AG09319 (cell line): Measurements from ENCODE around the gene ZNF335.

Experiments
- DNase-seq: peaks from one replicate; pipeline ENCODE4 v3.0.0-alpha.2; 2010; ENCODE audit warnings: low read depth; ENCODE audit errors: extremely low read depth
- TF ChIP-seq, protein P1 (sequence below): IDR thresholded peaks from 2 replicates; pipeline ENCODE4 v1.5.1; 2011; ENCODE audit warnings: low read depth, mild to moderate bottlenecking, inconsistent platforms, low read length, moderate library complexity

The ZNF335 gene

DNA sequence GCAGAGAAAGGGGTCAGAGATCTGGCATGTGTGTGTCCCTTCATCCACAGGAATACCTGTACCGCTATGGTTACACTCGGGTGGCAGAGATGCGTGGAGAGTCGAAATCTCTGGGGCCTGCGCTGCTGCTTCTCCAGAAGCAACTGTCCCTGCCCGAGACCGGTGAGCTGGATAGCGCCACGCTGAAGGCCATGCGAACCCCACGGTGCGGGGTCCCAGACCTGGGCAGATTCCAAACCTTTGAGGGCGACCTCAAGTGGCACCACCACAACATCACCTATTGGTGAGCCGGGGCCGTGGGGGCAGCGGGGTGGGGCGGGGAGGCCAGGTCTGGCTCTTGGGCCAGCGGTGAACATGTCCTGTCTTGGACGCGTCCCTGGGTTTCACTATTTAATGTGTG lies 37.8 kb upstream of the ZNF335 start:
- TF ChIP-seq, protein P1, sequence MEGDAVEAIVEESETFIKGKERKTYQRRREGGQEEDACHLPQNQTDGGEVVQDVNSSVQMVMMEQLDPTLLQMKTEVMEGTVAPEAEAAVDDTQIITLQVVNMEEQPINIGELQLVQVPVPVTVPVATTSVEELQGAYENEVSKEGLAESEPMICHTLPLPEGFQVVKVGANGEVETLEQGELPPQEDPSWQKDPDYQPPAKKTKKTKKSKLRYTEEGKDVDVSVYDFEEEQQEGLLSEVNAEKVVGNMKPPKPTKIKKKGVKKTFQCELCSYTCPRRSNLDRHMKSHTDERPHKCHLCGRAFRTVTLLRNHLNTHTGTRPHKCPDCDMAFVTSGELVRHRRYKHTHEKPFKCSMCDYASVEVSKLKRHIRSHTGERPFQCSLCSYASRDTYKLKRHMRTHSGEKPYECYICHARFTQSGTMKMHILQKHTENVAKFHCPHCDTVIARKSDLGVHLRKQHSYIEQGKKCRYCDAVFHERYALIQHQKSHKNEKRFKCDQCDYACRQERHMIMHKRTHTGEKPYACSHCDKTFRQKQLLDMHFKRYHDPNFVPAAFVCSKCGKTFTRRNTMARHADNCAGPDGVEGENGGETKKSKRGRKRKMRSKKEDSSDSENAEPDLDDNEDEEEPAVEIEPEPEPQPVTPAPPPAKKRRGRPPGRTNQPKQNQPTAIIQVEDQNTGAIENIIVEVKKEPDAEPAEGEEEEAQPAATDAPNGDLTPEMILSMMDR, result no peak

DNA sequence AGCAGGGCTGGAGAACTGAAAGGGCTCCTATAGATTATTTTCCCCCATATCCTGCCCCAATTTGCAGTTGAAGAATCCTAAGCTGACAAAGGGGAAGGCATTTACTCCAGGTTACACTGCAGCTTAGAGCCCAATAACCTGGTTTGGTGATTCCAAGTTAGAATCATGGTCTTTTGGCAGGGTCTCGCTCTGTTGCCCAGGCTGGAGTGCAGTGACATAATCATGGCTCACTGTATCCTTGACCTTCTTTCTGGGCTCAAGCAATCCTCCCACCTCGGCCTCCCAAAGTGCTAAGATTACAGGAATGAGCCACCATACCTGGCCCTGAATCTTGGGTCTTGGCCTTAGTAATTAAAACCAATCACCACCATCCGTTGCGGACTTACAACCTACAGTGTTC lies 35.7 kb upstream of the ZNF335 start:
- DNase-seq, result no peak

More for the DNA sequence above, 37.8 kb upstream of the ZNF335 start:
- no peak for DNase-seq

DNA sequence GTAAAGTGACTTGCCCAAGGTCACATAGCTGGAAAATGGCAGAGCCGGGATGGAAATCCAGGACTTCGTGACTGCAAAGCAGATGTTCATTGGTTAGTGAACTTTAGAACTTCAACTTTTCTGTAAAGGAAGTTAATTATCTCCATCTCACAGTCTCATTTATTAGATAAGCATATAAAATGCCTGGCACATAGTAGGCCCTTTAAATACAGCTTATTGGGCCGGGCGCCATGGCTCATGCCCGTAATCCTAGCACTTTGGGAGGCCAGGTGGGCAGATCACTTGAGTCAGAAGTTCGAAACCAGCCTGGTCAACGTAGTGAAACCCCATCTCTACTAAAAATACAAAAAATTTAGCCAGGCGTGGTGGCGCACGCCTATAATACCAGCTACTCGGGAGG lies 35.0 kb upstream of the ZNF335 start:
- no peak for DNase-seq
- TF ChIP-seq, protein P1, result no peak

More for the DNA sequence above, 35.7 kb upstream of the ZNF335 start:
- TF ChIP-seq, protein P1, result no peak

DNA sequence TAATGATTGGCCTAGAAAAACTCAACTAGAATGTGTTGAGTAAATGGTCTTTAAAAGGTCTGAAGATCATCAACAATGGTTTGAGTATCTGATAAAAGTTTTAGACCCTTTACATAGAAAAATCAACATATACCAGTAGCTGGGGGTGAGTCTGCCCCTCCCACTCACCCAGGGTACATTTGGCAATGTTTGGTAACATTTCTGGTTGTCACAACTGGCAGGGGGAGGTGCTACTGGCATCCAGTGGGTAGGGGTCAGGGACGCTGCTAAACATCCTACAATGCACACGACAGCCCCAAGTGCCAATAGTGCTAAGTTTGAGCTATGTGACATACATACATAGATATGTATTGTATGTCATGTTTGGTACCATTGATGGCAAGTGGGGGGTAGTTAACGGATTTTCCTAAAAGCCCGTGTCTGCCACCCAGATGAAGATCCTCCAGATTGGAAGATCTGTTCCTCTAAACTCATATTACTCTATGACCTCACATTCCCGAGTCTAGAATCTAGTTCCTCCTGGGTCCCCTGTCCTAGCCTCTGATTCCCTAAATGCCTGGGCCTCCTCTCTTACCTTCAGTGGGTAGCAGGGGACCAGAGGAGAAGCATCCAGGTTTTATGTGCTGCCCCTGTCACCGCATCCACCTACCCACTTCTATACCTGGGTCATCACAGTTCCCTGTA lies 34.2 kb upstream of the ZNF335 start:
- TF ChIP-seq, protein P1, result no peak
- DNase-seq, result no peak

DNA sequence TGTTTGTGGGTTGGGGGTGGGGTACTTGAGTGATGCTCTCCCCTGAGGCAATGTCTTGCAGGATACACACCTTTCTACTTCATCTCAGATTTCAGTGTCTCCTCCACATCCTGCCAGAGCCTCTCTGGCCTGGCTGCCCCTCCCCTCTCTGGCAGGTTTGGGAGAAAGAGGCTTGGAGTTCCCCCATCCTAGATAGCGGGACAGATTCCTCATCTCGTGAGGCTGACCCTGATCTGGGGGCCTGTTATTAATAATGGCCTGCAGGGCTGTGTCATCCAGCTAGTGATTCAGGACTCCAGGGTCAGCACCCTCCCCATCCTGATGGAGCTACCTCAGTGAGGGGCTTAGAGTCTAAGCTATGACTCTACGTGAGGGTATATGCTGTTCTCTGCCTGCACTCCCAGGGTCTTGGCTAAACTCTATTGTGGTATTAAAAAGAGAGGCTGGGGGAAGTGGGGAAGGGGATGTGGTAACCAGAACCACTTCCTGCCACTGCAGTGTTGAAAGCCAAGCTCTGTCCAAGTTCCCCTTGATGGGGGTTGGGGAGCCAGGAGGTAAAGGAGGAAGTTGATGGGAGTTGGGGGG lies 33.0 kb upstream of the ZNF335 start:
- no peak for DNase-seq
- TF ChIP-seq, protein P1, result no peak

DNA sequence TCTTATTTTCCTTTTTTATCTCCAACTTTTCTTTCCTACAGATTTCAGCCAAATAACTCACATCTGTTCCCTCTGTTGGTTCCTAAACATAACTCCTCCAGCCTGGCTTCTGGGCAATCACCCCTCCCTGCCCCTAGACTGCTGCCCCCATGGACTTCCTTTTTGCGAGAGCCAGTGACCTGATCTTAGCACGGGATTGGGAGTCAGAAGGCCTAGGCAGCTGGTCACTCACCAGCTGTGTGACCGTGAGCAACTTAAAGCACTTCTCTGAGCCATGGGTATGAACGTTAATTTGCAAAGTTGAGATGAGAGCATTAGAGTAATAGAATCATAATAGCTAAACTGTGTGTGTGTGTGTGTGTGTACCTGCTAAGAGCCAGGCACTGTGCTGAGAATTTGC lies 32.2 kb upstream of the ZNF335 start:
- DNase-seq, result no peak
- TF ChIP-seq, protein P1, result no peak

DNA sequence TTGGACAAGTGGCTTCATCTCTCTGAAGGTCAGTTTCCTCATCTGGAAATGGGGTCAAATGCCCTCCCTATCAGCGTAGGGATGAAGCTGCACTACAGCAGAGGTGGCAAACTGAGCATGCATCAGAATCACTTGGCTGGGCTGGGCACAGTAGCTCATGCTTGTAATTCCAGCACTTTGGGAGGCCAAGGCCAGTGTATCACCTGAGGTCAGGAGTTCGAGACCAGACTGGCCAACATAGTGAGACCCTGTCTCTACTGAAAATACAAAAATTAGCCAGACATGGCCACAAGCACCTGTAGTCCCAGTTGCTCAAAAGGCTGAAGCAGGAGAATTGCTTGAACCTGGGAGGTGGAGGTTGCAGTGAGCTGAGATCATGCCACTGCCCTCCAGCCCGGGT lies 30.0 kb upstream of the ZNF335 start:
- DNase-seq, result no peak
- TF ChIP-seq, protein P1, result no peak
